ENCODE measurements around the gene DNAJC28. TPM values are rescaled to one million over a fixed set of nuclear protein-coding genes. Genes with fewer than 3 reads are reported as not detected.

The DNAJC28 gene
- total and polyA plus RNA-seq, 8 donors: 0.73 to 2.0 (median 1.2) TPM

GRCh38 chr21:33537212-33537611, 45.7 kb upstream of the DNAJC28 start:
- peaks cover 0 to 46% (median 10%) of the 10 kb centered on the region in 3 donors for H3K36me3 ChIP-seq
- intact Hi-C loops (cut with DNase I): no loop called here
- FAIRE-seq (no peak), ATAC-seq (no peak), DNase-seq (no peak)
- H3K4me3 ChIP-seq: no peak overlapping the region
- H3K4me1 ChIP-seq: peaks cover 0 to 17% (median 9%) of the 10 kb centered on the region in 3 donors
- H3K27me3 ChIP-seq: no peaks in the 10 kb centered on the region
- WGBS, 2 donors: 91% methylated on average over 2 of the region's 2 CpGs
- TF ChIP-seq CTCF (IDR thresholded peaks at IDR 0.05): no peak
- no peaks in the 10 kb centered on the region for H3K9me3 ChIP-seq
- no peak overlapping the region for H3K27ac ChIP-seq

- DNase-seq: no peak
- WGBS, 2 donors: 83 to 87% methylated on average over 3 of the region's 3 CpGs
- no peaks in the 10 kb centered on the region for H3K9me3 ChIP-seq
- ATAC-seq: no peak
- H3K27me3 ChIP-seq: no peaks in the 10 kb centered on the region
- intact Hi-C loops (cut with DNase I): no loop called here
- H3K4me1 ChIP-seq: no peaks in the 10 kb centered on the region
- H3K4me3 ChIP-seq: no peak overlapping the region
- no peak for TF ChIP-seq CTCF (IDR thresholded peaks at IDR 0.05)
- H3K36me3 ChIP-seq: peaks cover 0 to 77% (median 14%) of the 10 kb centered on the region in 3 donors
- no peak for FAIRE-seq
- H3K27ac ChIP-seq: no peak overlapping the region
These were observed 39.5 kb upstream of the DNAJC28 start for GRCh38 chr21:33531007-33531406.

GRCh38 chr21:33522953-33523349, 31.4 kb upstream of the DNAJC28 start:
- 66 to 82% methylated on average over 1 of the region's 1 CpG for WGBS, 2 donors
- FAIRE-seq (no peak), ATAC-seq (no peak)

GRCh38 chr21:33522297-33522952, 30.9 kb upstream of the DNAJC28 start:
- H3K4me1 ChIP-seq: no peaks in the 10 kb centered on the region
- H3K27ac ChIP-seq: no peak overlapping the region
- WGBS, 2 donors: 80 to 81% methylated on average over 5 of the region's 5 CpGs
- H3K4me3 ChIP-seq: no peak overlapping the region
- H3K9me3 ChIP-seq: no peaks in the 10 kb centered on the region
- FAIRE-seq (no peak), ATAC-seq (no peak), DNase-seq (no peak)
- intact Hi-C loops (cut with DNase I): no loop called here
- H3K27me3 ChIP-seq: no peaks in the 10 kb centered on the region
- TF ChIP-seq CTCF (IDR thresholded peaks at IDR 0.05): no peak
- H3K36me3 ChIP-seq: peaks cover 0 to 33% (median 9%) of the 10 kb centered on the region in 3 donors

More at GRCh38 chr21:33522953-33523349, 31.4 kb upstream of the DNAJC28 start:
- H3K4me3 ChIP-seq: no peak overlapping the region
- peaks cover 0 to 33% (median 14%) of the 10 kb centered on the region in 3 donors for H3K36me3 ChIP-seq
- no peak overlapping the region for H3K27ac ChIP-seq
- no peak for TF ChIP-seq CTCF (IDR thresholded peaks at IDR 0.05)
- no peaks in the 10 kb centered on the region for H3K4me1 ChIP-seq
- no peaks in the 10 kb centered on the region for H3K27me3 ChIP-seq
- no peak for DNase-seq
- H3K9me3 ChIP-seq: no peaks in the 10 kb centered on the region
- intact Hi-C loops (cut with DNase I): no loop called here

GRCh38 chr21:33518899-33519298, 27.4 kb upstream of the DNAJC28 start:
- FAIRE-seq: no peak
- ATAC-seq: no peak
- intact Hi-C loops (cut with DNase I): no loop called here

More at GRCh38 chr21:33518899-33519298, 27.4 kb upstream of the DNAJC28 start:
- no peaks in the 10 kb centered on the region for H3K27me3 ChIP-seq
- H3K4me3 ChIP-seq: no peak overlapping the region
- no peaks in the 10 kb centered on the region for H3K9me3 ChIP-seq
- no peak for TF ChIP-seq CTCF (IDR thresholded peaks at IDR 0.05)
- no peak for DNase-seq
- H3K27ac ChIP-seq: no peak overlapping the region
- WGBS, 2 donors: 94 to 95% methylated on average over 4 of the region's 4 CpGs
- H3K36me3 ChIP-seq: peaks cover 0 to 50% (median 21%) of the 10 kb centered on the region in 3 donors
- H3K4me1 ChIP-seq: no peaks in the 10 kb centered on the region

All from pancreas (tissue), 10 donors.